Measurements from ENCODE around the gene CYB561. TPM values are rescaled to one million over a fixed set of nuclear protein-coding genes. Genes with fewer than 3 reads are reported as not detected.

The CYB561 gene
- total RNA-seq, 1 experiment from 2014 or later = 15.4 TPM

Small RNA genes within 50 kb of the gene (small RNA-seq; reads per million reads assigned to genes)
- gene AC005828.6 = 0 reads per million in 2 experiments

Other genes with a start within 250 kb of the CYB561 start
- gene ACE, start 30.8 kb upstream of the CYB561 start, total RNA-seq (2014; rRNA removed; shearing (Covaris generic)) = 0.22 TPM in 1 of 2 replicates, not detected in the other
- gene KCNH6, start 77.1 kb upstream of the CYB561 start, total RNA-seq (2014; rRNA removed; shearing (Covaris generic)) = not detected in 2 replicates
- gene DCAF7, start 104.2 kb upstream of the CYB561 start, total RNA-seq (2014; rRNA removed; shearing (Covaris generic)) = 39.1 and 39.8 TPM in 2 replicates
- gene TACO1, start 154.6 kb upstream of the CYB561 start, total RNA-seq (2014; rRNA removed; shearing (Covaris generic)) = 33.0 and 34.0 TPM in 2 replicates
- 8.5 and 8.7 TPM in 2 replicates for gene MAP3K3, start 176.1 kb upstream of the CYB561 start, total RNA-seq (2014; rRNA removed; shearing (Covaris generic))

All from NCI-H460 (cell line).